ENCODE results near the gene CCNYL1. TPM values are rescaled to one million over a fixed set of nuclear protein-coding genes. Genes with fewer than 3 reads are reported as not detected.

The CCNYL1 gene
- polyA plus RNA-seq, 1 of the 3 experiments (the other 2 are of a cell fraction), result 8.7 TPM

DNA sequence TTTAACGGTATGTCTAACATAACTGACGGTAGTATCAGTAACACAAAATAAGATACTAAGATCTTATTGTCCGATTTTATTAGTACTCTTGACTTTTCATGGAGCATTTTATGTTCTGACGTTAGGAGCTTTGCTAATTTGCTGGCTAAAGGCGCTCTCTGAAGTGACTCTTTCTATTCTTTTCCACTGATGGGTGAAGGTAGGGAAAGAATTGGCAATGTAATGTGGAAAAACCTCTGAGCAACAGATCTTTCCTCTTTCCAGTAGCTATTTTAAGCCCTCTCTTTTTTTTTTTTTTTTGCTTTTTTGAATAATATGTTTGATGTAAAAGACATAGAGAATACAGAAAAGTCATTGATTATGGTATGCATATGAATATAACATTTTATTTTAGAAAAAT is 4.6 kb downstream of the CCNYL1 start:
- whole genome bisulfite sequencing (ENCODE audit: low lambda C conversion rate), result 94% methylated on average over 5 of the region's 5 CpGs
- no peak for TF ChIP-seq SMC3 (IDR thresholded peaks at IDR 0.05; ENCODE audit: low read depth, low read length)
- TF ChIP-seq MEF2A (IDR thresholded peaks at IDR 0.05; ENCODE audit: borderline replicate concordance, low read depth), result no peak
- no peak for TF ChIP-seq FOSL2 (IDR thresholded peaks at IDR 0.05; ENCODE audit: borderline replicate concordance, low read depth)
- TF ChIP-seq RCOR1 (IDR thresholded peaks at IDR 0.05; ENCODE audit: low read length), result no peak
- TF ChIP-seq, protein P1, sequence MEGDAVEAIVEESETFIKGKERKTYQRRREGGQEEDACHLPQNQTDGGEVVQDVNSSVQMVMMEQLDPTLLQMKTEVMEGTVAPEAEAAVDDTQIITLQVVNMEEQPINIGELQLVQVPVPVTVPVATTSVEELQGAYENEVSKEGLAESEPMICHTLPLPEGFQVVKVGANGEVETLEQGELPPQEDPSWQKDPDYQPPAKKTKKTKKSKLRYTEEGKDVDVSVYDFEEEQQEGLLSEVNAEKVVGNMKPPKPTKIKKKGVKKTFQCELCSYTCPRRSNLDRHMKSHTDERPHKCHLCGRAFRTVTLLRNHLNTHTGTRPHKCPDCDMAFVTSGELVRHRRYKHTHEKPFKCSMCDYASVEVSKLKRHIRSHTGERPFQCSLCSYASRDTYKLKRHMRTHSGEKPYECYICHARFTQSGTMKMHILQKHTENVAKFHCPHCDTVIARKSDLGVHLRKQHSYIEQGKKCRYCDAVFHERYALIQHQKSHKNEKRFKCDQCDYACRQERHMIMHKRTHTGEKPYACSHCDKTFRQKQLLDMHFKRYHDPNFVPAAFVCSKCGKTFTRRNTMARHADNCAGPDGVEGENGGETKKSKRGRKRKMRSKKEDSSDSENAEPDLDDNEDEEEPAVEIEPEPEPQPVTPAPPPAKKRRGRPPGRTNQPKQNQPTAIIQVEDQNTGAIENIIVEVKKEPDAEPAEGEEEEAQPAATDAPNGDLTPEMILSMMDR (IDR thresholded peaks at IDR 0.05), result no peak
- TF ChIP-seq MAX (IDR thresholded peaks at IDR 0.05; ENCODE audit: low read depth), result no peak
- no peak for TF ChIP-seq RAD21 (IDR thresholded peaks at IDR 0.05; ENCODE audit: low read length)
- no peak for TF ChIP-seq GABPA (IDR thresholded peaks at IDR 0.05; ENCODE audit: low read depth)
- TF ChIP-seq, protein P2, sequence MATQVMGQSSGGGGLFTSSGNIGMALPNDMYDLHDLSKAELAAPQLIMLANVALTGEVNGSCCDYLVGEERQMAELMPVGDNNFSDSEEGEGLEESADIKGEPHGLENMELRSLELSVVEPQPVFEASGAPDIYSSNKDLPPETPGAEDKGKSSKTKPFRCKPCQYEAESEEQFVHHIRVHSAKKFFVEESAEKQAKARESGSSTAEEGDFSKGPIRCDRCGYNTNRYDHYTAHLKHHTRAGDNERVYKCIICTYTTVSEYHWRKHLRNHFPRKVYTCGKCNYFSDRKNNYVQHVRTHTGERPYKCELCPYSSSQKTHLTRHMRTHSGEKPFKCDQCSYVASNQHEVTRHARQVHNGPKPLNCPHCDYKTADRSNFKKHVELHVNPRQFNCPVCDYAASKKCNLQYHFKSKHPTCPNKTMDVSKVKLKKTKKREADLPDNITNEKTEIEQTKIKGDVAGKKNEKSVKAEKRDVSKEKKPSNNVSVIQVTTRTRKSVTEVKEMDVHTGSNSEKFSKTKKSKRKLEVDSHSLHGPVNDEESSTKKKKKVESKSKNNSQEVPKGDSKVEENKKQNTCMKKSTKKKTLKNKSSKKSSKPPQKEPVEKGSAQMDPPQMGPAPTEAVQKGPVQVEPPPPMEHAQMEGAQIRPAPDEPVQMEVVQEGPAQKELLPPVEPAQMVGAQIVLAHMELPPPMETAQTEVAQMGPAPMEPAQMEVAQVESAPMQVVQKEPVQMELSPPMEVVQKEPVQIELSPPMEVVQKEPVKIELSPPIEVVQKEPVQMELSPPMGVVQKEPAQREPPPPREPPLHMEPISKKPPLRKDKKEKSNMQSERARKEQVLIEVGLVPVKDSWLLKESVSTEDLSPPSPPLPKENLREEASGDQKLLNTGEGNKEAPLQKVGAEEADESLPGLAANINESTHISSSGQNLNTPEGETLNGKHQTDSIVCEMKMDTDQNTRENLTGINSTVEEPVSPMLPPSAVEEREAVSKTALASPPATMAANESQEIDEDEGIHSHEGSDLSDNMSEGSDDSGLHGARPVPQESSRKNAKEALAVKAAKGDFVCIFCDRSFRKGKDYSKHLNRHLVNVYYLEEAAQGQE (IDR thresholded peaks at IDR 0.05; ENCODE audit: low read depth, low read length), result no peak
- no peak for TF ChIP-seq TAF1 (IDR thresholded peaks at IDR 0.05; ENCODE audit: borderline replicate concordance, low read depth, low read length)
- TF ChIP-seq FOXM1 (IDR thresholded peaks at IDR 0.05; ENCODE audit: low read depth), result no peak
- no peak for TF ChIP-seq RXRA (IDR thresholded peaks at IDR 0.05; ENCODE audit: borderline replicate concordance, low read depth)
- H2AFZ ChIP-seq (ENCODE audit: low read depth), result no peak overlapping the region
- H3K4me1 ChIP-seq (ENCODE audit: control insufficient read depth in 1 of 2, insufficient read depth in 2 of 2, low read depth in 1 of 2, low read length in 1 of 2), result no peaks in the 10 kb centered on the region; a peak in 1 of 4 replicates
- no peak for DNase-seq
- peaks cover 90% of the 10 kb centered on the region for H3K79me2 ChIP-seq (ENCODE audit: insufficient read depth)
- H3K4me2 ChIP-seq, result no peak overlapping the region
- ChIA-PET CTCF (interaction anchor here (1.1 to 1.5 kb wide), 2 partner anchors 24 to 90 kb away, joined by 3 read pairs; no protein-coding TSS in a partner anchor), POLR2A (no interaction called here)
- H4K20me1 ChIP-seq (ENCODE audit: insufficient read depth), result peaks cover 6% of the 10 kb centered on the region; the same call in 1 of the 2 replicates
- H3K27me3 ChIP-seq (ENCODE audit: insufficient read depth), result no peaks in the 10 kb centered on the region
- no peaks in the 10 kb centered on the region for H3K36me3 ChIP-seq (replicated peaks in 1 of 2; ENCODE audit: control insufficient read depth in 1 of 2, insufficient read depth in 2 of 2, low read length in 1 of 2)
- H3K9me3 ChIP-seq, result no peaks in the 10 kb centered on the region
- no peaks in the 10 kb centered on the region for H3K9me2 ChIP-seq
- peaks cover under 1% of the 10 kb centered on the region for H3F3A ChIP-seq (replicated peaks; ENCODE audit: insufficient read depth)
- no peak overlapping the region for H3K4me3 ChIP-seq (ENCODE audit: low read depth in 2 of 2, low read length in 1 of 2)
- H3K9ac ChIP-seq, result no peak overlapping the region
- no peak overlapping the region for H3K27ac ChIP-seq (ENCODE audit: low read depth in 2 of 2, low read length in 1 of 2)

All from SK-N-SH (cell line).